ENCODE results near the gene CNGA4.

Gene CNGA4

GRCh38 chr11:6283453-6284023, 44.6 kb downstream of the CNGA4 start:
- H3K9me3 ChIP-seq (ENCODE audit: severe bottlenecking): no peaks in the 10 kb centered on the region
- H3K27me3 ChIP-seq (ENCODE audit: insufficient read depth, low read depth, severe bottlenecking): no peaks in the 10 kb centered on the region
- H3K36me3 ChIP-seq: no peaks in the 10 kb centered on the region
- TF ChIP-seq CTCF (IDR thresholded peaks at IDR 0.05; ENCODE audit: low read depth, low read length): no peak
- no peak for DNase-seq
- H3K27ac ChIP-seq: no peak overlapping the region
- no peak overlapping the region for H3K4me3 ChIP-seq (ENCODE audit: low read depth, low read length)

- Histone ChIP-seq H3K27ac (no peak overlapping the region), H3K36me3 (no peaks in the 10 kb centered on the region), H3K4me3 (ENCODE audit: low read depth, low read length) (no peak overlapping the region), H3K27me3 (ENCODE audit: insufficient read depth, low read depth, severe bottlenecking) (no peaks in the 10 kb centered on the region), H3K9me3 (ENCODE audit: severe bottlenecking) (no peaks in the 10 kb centered on the region)
- DNase-seq: no peak
- no peak for TF ChIP-seq CTCF (IDR thresholded peaks at IDR 0.05; ENCODE audit: low read depth, low read length)
These were observed 45.4 kb downstream of the CNGA4 start for GRCh38 chr11:6284250-6284649.

GRCh38 chr11:6285019-6285418, 46.1 kb downstream of the CNGA4 start:
- Histone ChIP-seq H3K27me3 (ENCODE audit: insufficient read depth, low read depth, severe bottlenecking) (no peaks in the 10 kb centered on the region), H3K9me3 (ENCODE audit: severe bottlenecking) (no peaks in the 10 kb centered on the region), H3K36me3 (no peaks in the 10 kb centered on the region), H3K4me3 (ENCODE audit: low read depth, low read length) (no peak overlapping the region), H3K27ac (no peak overlapping the region)
- no peak for TF ChIP-seq CTCF (IDR thresholded peaks at IDR 0.05; ENCODE audit: low read depth, low read length)
- no peak for DNase-seq

All from WERI-Rb-1 (cell line).